ENCODE results near the gene BDKRB2. TPM values are rescaled to one million over a fixed set of nuclear protein-coding genes. Genes with fewer than 3 reads are reported as not detected.

The BDKRB2 gene
- total RNA-seq, 1 experiment from 2014 or later = not detected

- Histone ChIP-seq H3K9me3 (replicated peaks) (peaks cover 5% of the 10 kb centered on the region; the same call in 1 of the 2 replicates), H3K27ac (no peak within 1 kb of the TSS), H3K4me1 (peaks cover 9% of the 10 kb centered on the region), H3K27me3 (no peaks in the 10 kb centered on the region), H3K36me3 (no peaks in the 10 kb centered on the region), H3K4me3 (no peak within 1 kb of the TSS)
- DNase-seq = no peak
These were observed 51.1 kb downstream of the BDKRB2 start, which contains the start of gene BDKRB1 for GRCh38 chr14:96255501-96256366. TSS of gene BDKRB1 (plus strand) at chr14:96256210. CDS start at chr14:96263683, 7,473 bp downstream.

GRCh38 chr14:96256407-96256806, 51.8 kb downstream of the BDKRB2 start:
- Histone ChIP-seq H3K36me3 (no peaks in the 10 kb centered on the region), H3K27me3 (no peaks in the 10 kb centered on the region), H3K4me3 (no peak overlapping the region), H3K27ac (no peak overlapping the region), H3K9me3 (replicated peaks) (peaks cover 5% of the 10 kb centered on the region; the same call in 1 of the 2 replicates), H3K4me1 (peaks cover 16% of the 10 kb centered on the region)
- no peak for DNase-seq

- Histone ChIP-seq H3K9me3 (replicated peaks) (peaks cover 5% of the 10 kb centered on the region; the same call in 1 of the 2 replicates), H3K4me3 (no peak overlapping the region), H3K4me1 (peaks cover 23% of the 10 kb centered on the region), H3K36me3 (no peaks in the 10 kb centered on the region), H3K27me3 (no peaks in the 10 kb centered on the region), H3K27ac (no peak overlapping the region)
- no peak for DNase-seq
These were observed 52.4 kb downstream of the BDKRB2 start for GRCh38 chr14:96257056-96257455.

DNA sequence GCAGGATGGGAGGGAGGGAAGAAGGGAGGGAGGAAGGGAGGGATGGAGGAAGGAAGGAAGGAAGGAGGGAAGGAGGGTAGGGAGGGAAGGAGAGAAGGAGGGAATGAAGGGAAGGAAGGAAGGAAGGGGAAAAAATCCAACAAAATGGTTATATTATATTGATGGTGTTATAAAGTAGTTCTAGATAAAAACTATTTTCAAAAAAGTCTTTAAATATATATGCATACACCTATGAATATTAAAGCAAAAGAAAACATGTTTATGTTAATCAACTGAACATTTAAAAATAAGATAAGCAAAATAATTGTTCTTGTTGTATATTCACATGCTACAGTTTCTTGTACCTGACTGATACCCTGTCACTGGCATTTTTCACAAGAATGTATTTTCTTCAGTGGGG, 53.3 kb downstream of the BDKRB2 start:
- Histone ChIP-seq H3K9me3 (replicated peaks) (peaks cover 5% of the 10 kb centered on the region; the same call in 1 of the 2 replicates), H3K27me3 (no peaks in the 10 kb centered on the region), H3K4me1 (peaks cover 24% of the 10 kb centered on the region), H3K27ac (no peak overlapping the region), H3K4me3 (no peak overlapping the region), H3K36me3 (no peaks in the 10 kb centered on the region)
- no peak for DNase-seq

DNA sequence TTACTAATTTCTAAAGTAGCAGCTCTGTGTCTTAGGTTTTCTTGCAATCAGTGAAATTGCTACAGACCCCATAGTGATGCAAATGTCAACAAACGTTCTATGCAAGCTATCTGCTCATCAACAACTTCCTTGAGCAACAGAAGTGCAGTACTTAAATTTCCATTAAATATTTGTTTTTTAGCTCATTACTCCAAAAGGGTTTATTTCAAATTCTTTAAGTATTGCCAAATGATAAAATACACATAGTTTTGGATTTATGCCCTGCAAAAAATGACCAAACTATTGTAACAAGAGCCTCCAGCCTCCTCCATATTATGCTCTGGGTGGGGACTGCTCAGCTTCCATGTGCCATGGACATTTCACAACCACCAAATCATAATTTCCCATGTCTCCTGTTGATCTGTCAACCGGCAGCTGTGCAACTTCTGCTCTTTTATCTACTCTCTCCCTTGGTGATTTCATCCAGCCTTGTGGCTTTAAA, 55.7 kb downstream of the BDKRB2 start:
- peak; percentile 43 to 62 for DNase-seq
- Histone ChIP-seq H3K27me3 (no peaks in the 10 kb centered on the region), H3K27ac (peak overlapping the region; percentile 78)

DNA sequence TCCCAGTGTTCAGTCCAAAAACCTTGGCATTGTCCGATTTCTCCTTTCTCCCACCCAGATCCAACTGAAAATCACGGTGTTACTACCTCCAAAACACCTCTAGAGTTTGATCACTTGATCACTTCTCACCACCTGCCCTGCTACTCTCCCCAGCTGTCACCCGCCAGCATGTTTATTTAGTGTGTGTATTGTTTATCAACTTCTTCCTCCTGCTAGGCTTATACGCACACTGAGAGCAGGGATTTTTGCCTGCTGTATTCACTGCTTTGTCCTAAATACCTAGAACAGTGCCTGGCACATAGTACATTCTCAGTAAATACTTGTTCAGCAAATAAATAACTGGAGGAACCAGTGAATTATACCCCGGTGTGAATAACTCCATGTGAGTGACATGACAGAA, 56.4 kb downstream of the BDKRB2 start:
- Histone ChIP-seq H3K36me3 (no peaks in the 10 kb centered on the region), H3K27ac (peak overlapping the region; percentile 78), H3K27me3 (no peaks in the 10 kb centered on the region), H3K4me3 (no peak overlapping the region), H3K4me1 (peaks cover 22% of the 10 kb centered on the region), H3K9me3 (replicated peaks) (peaks cover 5% of the 10 kb centered on the region; the same call in 1 of the 2 replicates)
- no peak for DNase-seq

More for the DNA sequence above, 55.7 kb downstream of the BDKRB2 start:
- H3K4me1 ChIP-seq = peaks cover 22% of the 10 kb centered on the region
- H3K4me3 ChIP-seq = no peak overlapping the region
- H3K36me3 ChIP-seq = no peaks in the 10 kb centered on the region
- H3K9me3 ChIP-seq (replicated peaks) = peaks cover 5% of the 10 kb centered on the region; the same call in 1 of the 2 replicates

DNA sequence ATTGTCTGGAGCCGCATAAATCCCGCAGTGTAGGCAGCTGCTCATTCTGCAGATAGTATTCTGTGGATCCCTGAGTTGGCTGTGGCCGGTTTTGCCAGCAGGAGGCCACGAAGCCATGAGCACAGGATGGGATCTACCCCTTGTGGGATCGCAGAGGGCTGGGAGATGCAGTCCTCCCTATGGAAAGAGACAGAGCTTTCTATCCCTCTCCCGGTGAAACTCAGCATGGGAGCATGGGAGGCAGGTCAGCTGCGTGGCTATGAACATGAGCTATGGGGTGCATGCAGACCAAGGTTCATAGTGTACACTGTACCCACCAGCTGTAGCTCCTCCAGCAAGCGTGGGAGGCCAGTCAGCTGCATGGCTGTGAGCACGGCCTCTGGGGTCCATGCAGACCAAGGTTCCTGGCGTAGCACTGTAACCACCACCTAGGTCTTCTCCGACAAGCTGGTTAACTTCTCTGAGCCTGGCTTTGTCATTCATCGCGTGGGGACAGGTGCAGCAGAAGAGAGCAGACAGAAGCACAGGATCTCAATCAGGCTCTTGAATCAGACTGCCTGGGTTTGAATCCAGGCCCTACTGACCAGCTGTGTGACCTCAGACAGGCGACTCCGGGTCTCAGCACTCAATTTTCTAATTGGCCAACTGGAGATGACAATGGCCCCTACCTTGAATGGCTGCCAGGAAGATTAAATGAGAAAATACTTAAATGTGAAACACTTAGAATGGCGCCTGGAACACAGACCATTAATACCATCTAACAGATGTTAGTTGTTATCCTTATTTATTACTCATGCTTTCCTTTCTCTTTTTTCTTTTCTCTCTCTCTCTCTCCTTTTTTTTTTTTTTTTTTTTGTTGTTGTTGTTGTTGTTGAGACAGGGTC, 57.4 kb downstream of the BDKRB2 start:
- no peaks in the 10 kb centered on the region for H3K36me3 ChIP-seq
- DNase-seq = peak; percentile 40 to 49
- peak overlapping the region; percentile 78 for H3K27ac ChIP-seq
- H3K4me1 ChIP-seq = peaks cover 22% of the 10 kb centered on the region
- H3K9me3 ChIP-seq (replicated peaks) = peaks cover 5% of the 10 kb centered on the region; the same call in 1 of the 2 replicates
- H3K4me3 ChIP-seq = no peak overlapping the region
- no peaks in the 10 kb centered on the region for H3K27me3 ChIP-seq

DNA sequence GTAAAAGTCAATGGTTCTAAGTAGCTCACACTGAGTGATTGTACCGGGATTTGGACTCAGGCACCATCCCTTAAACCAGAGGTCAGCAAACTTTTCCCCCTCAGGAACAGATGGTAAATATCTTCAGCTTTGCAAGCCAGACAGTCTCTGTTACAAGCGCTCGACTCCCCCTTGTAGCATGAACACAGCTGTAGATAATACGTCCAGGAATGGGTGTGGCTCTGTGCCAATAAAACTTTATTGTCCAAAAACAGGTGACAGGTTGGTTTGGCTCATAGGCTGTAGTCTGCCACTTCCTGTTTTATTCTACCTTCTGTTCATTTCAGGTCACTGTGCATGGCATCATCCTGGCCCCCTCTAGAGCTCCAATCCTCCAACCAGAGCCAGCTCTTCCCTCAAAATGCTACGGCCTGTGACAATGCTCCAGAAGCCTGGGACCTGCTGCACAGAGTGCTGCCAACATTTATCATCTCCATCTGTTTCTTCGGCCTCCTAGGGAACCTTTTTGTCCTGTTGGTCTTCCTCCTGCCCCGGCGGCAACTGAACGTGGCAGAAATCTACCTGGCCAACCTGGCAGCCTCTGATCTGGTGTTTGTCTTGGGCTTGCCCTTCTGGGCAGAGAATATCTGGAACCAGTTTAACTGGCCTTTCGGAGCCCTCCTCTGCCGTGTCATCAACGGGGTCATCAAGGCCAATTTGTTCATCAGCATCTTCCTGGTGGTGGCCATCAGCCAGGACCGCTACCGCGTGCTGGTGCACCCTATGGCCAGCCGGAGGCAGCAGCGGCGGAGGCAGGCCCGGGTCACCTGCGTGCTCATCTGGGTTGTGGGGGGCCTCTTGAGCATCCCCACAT, 58.9 kb downstream of the BDKRB2 start:
- Histone ChIP-seq H3K27ac (no peak overlapping the region), H3K4me1 (peaks cover 22% of the 10 kb centered on the region), H3K9me3 (replicated peaks) (peaks cover 5% of the 10 kb centered on the region; the same call in 1 of the 2 replicates), H3K27me3 (no peaks in the 10 kb centered on the region), H3K36me3 (no peaks in the 10 kb centered on the region), H3K4me3 (no peak overlapping the region)
- peak in 1 of 2 experiments; percentile 27 for DNase-seq

DNA sequence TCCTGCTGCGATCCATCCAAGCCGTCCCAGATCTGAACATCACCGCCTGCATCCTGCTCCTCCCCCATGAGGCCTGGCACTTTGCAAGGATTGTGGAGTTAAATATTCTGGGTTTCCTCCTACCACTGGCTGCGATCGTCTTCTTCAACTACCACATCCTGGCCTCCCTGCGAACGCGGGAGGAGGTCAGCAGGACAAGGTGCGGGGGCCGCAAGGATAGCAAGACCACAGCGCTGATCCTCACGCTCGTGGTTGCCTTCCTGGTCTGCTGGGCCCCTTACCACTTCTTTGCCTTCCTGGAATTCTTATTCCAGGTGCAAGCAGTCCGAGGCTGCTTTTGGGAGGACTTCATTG, 59.5 kb downstream of the BDKRB2 start:
- H3K27me3 ChIP-seq = no peaks in the 10 kb centered on the region
- no peaks in the 10 kb centered on the region for H3K36me3 ChIP-seq
- DNase-seq = no peak
- peaks cover 5% of the 10 kb centered on the region; the same call in 1 of the 2 replicates for H3K9me3 ChIP-seq (replicated peaks)
- peaks cover 22% of the 10 kb centered on the region for H3K4me1 ChIP-seq
- no peak overlapping the region for H3K4me3 ChIP-seq
- H3K27ac ChIP-seq = no peak overlapping the region

DNA sequence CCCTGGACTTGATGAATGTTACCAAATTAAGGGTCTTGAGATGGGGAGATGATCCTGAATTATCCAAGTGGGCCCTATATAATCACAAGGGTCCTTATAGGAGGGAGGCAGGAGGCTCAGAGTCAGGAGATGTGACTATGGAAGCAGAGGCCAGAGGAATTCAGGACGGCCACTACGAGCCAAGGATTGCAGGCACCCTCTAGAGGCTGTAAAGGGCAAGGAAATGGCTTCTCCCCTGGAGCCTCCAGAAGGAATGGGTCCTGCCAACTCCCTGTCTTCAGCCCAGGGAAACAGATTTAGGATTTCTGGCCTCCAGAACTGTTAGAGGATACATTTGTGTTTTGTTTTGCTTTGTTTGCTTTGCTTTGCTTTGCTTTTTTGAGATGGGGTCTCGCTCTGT, 60.2 kb downstream of the BDKRB2 start:
- Histone ChIP-seq H3K27me3 (no peaks in the 10 kb centered on the region), H3K4me3 (no peak overlapping the region), H3K36me3 (no peaks in the 10 kb centered on the region), H3K27ac (no peak overlapping the region), H3K4me1 (peaks cover 22% of the 10 kb centered on the region), H3K9me3 (replicated peaks) (no peaks in the 10 kb centered on the region)
- DNase-seq = no peak

DNA sequence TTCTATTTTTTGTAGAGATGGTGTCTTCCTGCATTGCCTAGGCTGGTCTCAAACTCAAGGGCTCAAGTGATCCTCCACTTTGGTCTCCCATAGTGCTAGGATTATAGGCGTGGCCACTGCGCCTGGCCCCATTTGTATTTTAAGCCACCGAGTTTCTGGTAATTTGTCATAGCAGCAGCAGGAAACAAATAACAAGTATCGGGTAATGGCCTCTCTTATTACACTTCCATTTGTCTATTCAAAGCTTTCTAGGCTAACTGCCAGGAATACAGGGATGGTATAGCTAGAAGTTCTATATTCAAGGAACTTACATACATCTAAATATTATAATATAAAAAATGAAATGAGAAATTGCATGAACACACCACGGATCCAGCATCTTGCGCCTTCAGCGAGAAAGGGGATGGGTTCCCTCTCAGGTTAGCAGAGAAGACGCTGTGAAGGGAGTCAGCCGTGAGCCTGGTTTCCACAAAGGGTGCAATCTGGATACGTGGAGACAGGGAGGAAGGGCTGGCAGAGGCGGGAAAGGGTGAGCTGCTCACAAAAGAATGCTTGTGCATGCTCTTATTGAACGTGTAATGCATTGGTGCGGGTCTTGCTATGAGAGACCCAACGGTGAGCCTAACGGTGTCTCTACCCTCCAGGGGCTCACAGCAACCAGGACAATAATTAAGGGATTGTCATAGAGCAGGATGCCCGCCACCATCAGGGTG, 60.9 kb downstream of the BDKRB2 start:
- no peaks in the 10 kb centered on the region for H3K9me3 ChIP-seq (replicated peaks)
- no peak overlapping the region for H3K4me3 ChIP-seq
- H3K27me3 ChIP-seq = no peaks in the 10 kb centered on the region
- no peak overlapping the region for H3K27ac ChIP-seq
- peaks cover 17% of the 10 kb centered on the region for H3K4me1 ChIP-seq
- DNase-seq = no peak
- no peaks in the 10 kb centered on the region for H3K36me3 ChIP-seq

DNA sequence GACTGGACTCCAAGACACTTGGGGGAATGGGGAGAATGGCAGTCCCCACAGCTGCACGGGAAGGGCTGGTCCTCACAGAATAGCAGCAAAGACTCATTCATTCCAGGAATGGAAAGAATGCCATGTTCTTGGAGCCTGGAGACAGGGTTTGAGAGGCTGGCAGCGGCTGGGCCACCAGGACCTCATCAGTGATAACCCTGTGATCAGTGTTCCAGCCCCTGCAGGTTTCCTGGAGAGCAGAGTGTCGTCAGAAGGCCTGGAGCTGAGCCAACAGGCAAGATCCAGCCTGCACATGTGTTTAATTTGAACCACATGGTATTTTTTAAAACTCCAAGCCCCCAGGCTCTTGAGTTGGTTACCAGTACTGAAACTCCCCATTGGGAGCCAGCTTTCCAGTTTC, 62.7 kb downstream of the BDKRB2 start:
- no peak overlapping the region for H3K27ac ChIP-seq
- H3K27me3 ChIP-seq = no peaks in the 10 kb centered on the region
- H3K9me3 ChIP-seq (replicated peaks) = no peaks in the 10 kb centered on the region
- no peak overlapping the region for H3K4me3 ChIP-seq
- no peaks in the 10 kb centered on the region; the same call in none of the 2 replicates for H3K4me1 ChIP-seq
- peak; percentile 47 to 56 for DNase-seq
- H3K36me3 ChIP-seq = no peaks in the 10 kb centered on the region

DNA sequence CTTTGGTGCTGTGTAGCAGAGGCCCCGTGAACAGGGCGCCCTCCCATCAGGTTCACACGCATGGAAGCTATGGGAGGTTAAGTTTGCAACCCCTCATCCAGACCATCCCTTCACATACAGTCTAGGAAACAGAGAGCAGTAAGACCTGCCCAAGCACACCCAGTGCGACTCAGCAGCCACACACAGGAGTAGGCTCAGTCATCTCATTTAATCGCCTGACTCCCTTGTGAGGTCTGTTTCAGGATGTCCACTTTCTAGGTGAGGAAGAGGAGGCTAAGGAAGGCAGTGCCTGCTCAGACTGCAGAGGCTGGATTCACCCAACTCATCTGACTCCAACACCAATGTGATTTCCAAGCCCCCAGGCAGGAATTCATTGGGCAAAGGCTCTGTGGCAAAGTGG, 63.3 kb downstream of the BDKRB2 start:
- Histone ChIP-seq H3K9me3 (replicated peaks) (no peaks in the 10 kb centered on the region), H3K27me3 (no peaks in the 10 kb centered on the region), H3K27ac (no peak overlapping the region), H3K4me1 (no peaks in the 10 kb centered on the region; the same call in none of the 2 replicates), H3K36me3 (no peaks in the 10 kb centered on the region), H3K4me3 (no peak overlapping the region)
- DNase-seq = no peak

All from SJCRH30 (cell line).